ENCODE data around the gene GALNT7. TPM values are rescaled to one million over a fixed set of nuclear protein-coding genes. Genes with fewer than 3 reads are reported as not detected.

Gene GALNT7
- total and polyA plus RNA-seq, 4 donors: 0.65 to 13.0 (median 2.1) TPM

GRCh38 chr4:173153445-173153844 lies 15.2 kb upstream of the GALNT7 start:
- WGBS: 70% methylated on average over 2 of the region's 2 CpGs
- Histone ChIP-seq H3K27ac (ENCODE audit: low read depth in 1 of 2, low read length in 2 of 2) (no peak overlapping the region), H3K9ac (ENCODE audit: low read depth in 1 of 2, low read length in 2 of 2) (no peak overlapping the region), H3K36me3 (ENCODE audit: control insufficient read depth in 4 of 4, insufficient read depth in 3 of 4, low read depth in 1 of 4, low read length in 3 of 4) (no peaks in the 10 kb centered on the region), H3K4me1 (ENCODE audit: control insufficient read depth in 4 of 4, insufficient read depth in 4 of 4, low read length in 3 of 4) (no peaks in the 10 kb centered on the region), H3K4me3 (ENCODE audit: low read depth in 1 of 3, low read length in 3 of 3) (no peak overlapping the region), H3K27me3 (ENCODE audit: control insufficient read depth in 4 of 4, insufficient read depth in 4 of 4, low read length in 3 of 4) (no peaks in the 10 kb centered on the region), H3K9me3 (ENCODE audit: control insufficient read depth in 4 of 4, low read length in 3 of 4) (no peaks in the 10 kb centered on the region)
- TF ChIP-seq RAD21 (IDR thresholded peaks at IDR 0.05): no peak
- TF ChIP-seq FOXA2 (IDR thresholded peaks at IDR 0.05): no peak
- no peak for TF ChIP-seq EGR1 (IDR thresholded peaks at IDR 0.05; ENCODE audit: low read depth in 2 of 2)
- TF ChIP-seq, protein P1, sequence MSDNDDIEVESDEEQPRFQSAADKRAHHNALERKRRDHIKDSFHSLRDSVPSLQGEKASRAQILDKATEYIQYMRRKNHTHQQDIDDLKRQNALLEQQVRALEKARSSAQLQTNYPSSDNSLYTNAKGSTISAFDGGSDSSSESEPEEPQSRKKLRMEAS (IDR thresholded peaks at IDR 0.05): no peak
- no peak for TF ChIP-seq HNF4A (conservative IDR thresholded peaks at IDR 0.05)
- no peak for TF ChIP-seq FOXA1 (IDR thresholded peaks at IDR 0.05)
- TF ChIP-seq ZBTB33 (IDR thresholded peaks at IDR 0.05): no peak
- no peak for TF ChIP-seq SP1 (IDR thresholded peaks at IDR 0.05)
- no peak for TF ChIP-seq CTCF (IDR thresholded peaks at IDR 0.05; ENCODE audit: low read depth, low read length, missing input control)
- no peak for TF ChIP-seq GABPA (IDR thresholded peaks at IDR 0.05 in 1 of 2, conservative IDR thresholded peaks at IDR 0.05 in 1 of 2)
- no peak for TF ChIP-seq RXRA (IDR thresholded peaks at IDR 0.05)
- no peak for TF ChIP-seq TAF1 (conservative IDR thresholded peaks at IDR 0.05)
- TF ChIP-seq REST (IDR thresholded peaks at IDR 0.05): no peak
- no peak for DNase-seq (ENCODE audit: low spot score)

- Histone ChIP-seq H3K4me3 (ENCODE audit: low read depth in 1 of 3, low read length in 3 of 3) (no peak overlapping the region), H3K4me1 (ENCODE audit: control insufficient read depth in 4 of 4, insufficient read depth in 4 of 4, low read length in 3 of 4) (no peaks in the 10 kb centered on the region), H3K9me3 (ENCODE audit: control insufficient read depth in 4 of 4, low read length in 3 of 4) (no peaks in the 10 kb centered on the region), H3K9ac (ENCODE audit: low read depth in 1 of 2, low read length in 2 of 2) (no peak overlapping the region), H3K27me3 (ENCODE audit: control insufficient read depth in 4 of 4, insufficient read depth in 4 of 4, low read length in 3 of 4) (no peaks in the 10 kb centered on the region), H3K27ac (ENCODE audit: low read depth in 1 of 2, low read length in 2 of 2) (no peak overlapping the region), H3K36me3 (ENCODE audit: control insufficient read depth in 4 of 4, insufficient read depth in 3 of 4, low read depth in 1 of 4, low read length in 3 of 4) (no peaks in the 10 kb centered on the region)
- TF ChIP-seq EGR1 (IDR thresholded peaks at IDR 0.05; ENCODE audit: low read depth in 2 of 2): no peak
- TF ChIP-seq GABPA (IDR thresholded peaks at IDR 0.05 in 1 of 2, conservative IDR thresholded peaks at IDR 0.05 in 1 of 2): no peak
- no peak for TF ChIP-seq RXRA (IDR thresholded peaks at IDR 0.05)
- TF ChIP-seq JUND (IDR thresholded peaks at IDR 0.05): no peak
- TF ChIP-seq, protein P2, sequence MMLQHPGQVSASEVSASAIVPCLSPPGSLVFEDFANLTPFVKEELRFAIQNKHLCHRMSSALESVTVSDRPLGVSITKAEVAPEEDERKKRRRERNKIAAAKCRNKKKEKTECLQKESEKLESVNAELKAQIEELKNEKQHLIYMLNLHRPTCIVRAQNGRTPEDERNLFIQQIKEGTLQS (IDR thresholded peaks at IDR 0.05): no peak
- no peak for TF ChIP-seq SP1 (IDR thresholded peaks at IDR 0.05)
- no peak for DNase-seq (ENCODE audit: low spot score)
These were observed 8.8 kb upstream of the GALNT7 start for GRCh38 chr4:173159791-173160190.
